K562 (cell line): ENCODE results near the gene TRMT1L. TPM values are rescaled to one million over a fixed set of nuclear protein-coding genes. Genes with fewer than 3 reads are reported as not detected.

Experiments used
- ARID1B ChIP-seq: fragments of 450-650 bp; IDR thresholded peaks from 2 replicates; pipeline ENCODE4 v1.6.1; 2016; ENCODE audit warnings: antibody characterized with exemption, mild to moderate bottlenecking, inconsistent platforms
- C11orf30 ChIP-seq: fragments of 450-650 bp; IDR thresholded peaks from 2 replicates; pipeline ENCODE4 v1.6.1; 2016; ENCODE audit warnings: low read depth, mild to moderate bottlenecking
- CBFA2T3 ChIP-seq: fragments of 450-650 bp; IDR thresholded peaks from 2 replicates; pipeline ENCODE4 v1.6.1; 2017
- FOXP1 ChIP-seq: sonication (generic); formaldehyde crosslinking; IDR thresholded peaks from 2 replicates; pipeline ENCODE4 v1.8.0; 2022; ENCODE audit warnings: mild to moderate bottlenecking, missing genetic modification reagents
- GTF2A2 ChIP-seq: IDR thresholded peaks from 2 replicates; pipeline ENCODE4 v1.6.1; 2016; ENCODE audit warnings: mild to moderate bottlenecking, missing genetic modification characterization, missing compliant biosample characterization
- HNRNPK ChIP-seq: fragments of 200-400 bp; formaldehyde crosslinking; IDR thresholded peaks from one replicate; pipeline ENCODE4 v1.6.1; 2018; ENCODE audit warnings: mild to moderate bottlenecking, low read depth, low read length; ENCODE audit not compliant: poor library complexity, severe bottlenecking
- ILF3 ChIP-seq: fragments of 450-650 bp; IDR thresholded peaks from 2 replicates; pipeline ENCODE4 v1.6.1; 2018; ENCODE audit warnings: antibody characterized with exemption, mild to moderate bottlenecking, moderate library complexity, borderline replicate concordance
- JUND ChIP-seq, 2 experiments: IDR thresholded peaks; 2 replicates in 1 of 2; 3 replicates in 1 of 2; pipeline ENCODE4 v1.6.1; 2011; ENCODE audit warnings: borderline replicate concordance in 2 of 2, low read depth in 2 of 2, low read length in 2 of 2, improper control_type of control experiment in 1 of 2, missing biosample characterization in 1 of 2, missing genetic modification characterization in 1 of 2, missing genetic modification reagents in 1 of 2
- MAFF ChIP-seq: IDR thresholded peaks from 2 replicates; pipeline ENCODE4 v1.6.1; 2012; ENCODE audit warnings: low read length, improper control_type of control experiment
- NCOA1 ChIP-seq: fragments of 450-650 bp; IDR thresholded peaks from 2 replicates; pipeline ENCODE4 v1.6.1; 2016; ENCODE audit warnings: low read depth
- RBM34 ChIP-seq: fragments of 200-400 bp; formaldehyde crosslinking; IDR thresholded peaks from 2 replicates; pipeline ENCODE4 v1.6.1; 2018; ENCODE audit warnings: low read length, borderline replicate concordance; ENCODE audit not compliant: insufficient read depth
- SAFB ChIP-seq: fragments of 200-400 bp; formaldehyde crosslinking; IDR thresholded peaks from 2 replicates; pipeline ENCODE4 v1.6.1; 2017; ENCODE audit warnings: low read depth, low read length, borderline replicate concordance
- SETDB1 ChIP-seq: IDR thresholded peaks from one replicate; pipeline ENCODE4 v1.6.1; 2012; ENCODE audit warnings: low read length, control low read depth, inconsistent platforms
- SRSF3 ChIP-seq: fragments of 200-400 bp; formaldehyde crosslinking; IDR thresholded peaks from 2 replicates; pipeline ENCODE4 v1.6.1; 2016; ENCODE audit warnings: mild to moderate bottlenecking, low read length, moderate library complexity; ENCODE audit not compliant: insufficient read depth
- TEAD4 ChIP-seq, 2 experiments: sonication (generic) in 1 of 2; formaldehyde crosslinking in 1 of 2; IDR thresholded peaks; 2 replicates each; pipeline versions ENCODE4 v1.6.1 to v1.8.0; 2012 to 2022; ENCODE audit warnings: borderline replicate concordance in 1 of 2, inconsistent platforms in 1 of 2, low read length in 1 of 2, mild to moderate bottlenecking in 1 of 2, missing genetic modification reagents in 1 of 2
- ZNF134 ChIP-seq: fragments of 250-450 bp; sonication (Bioruptor Pico); conservative IDR thresholded peaks from 2 replicates; pipeline ENCODE4 v1.4.0; 2020
- ZNF436 ChIP-seq: fragments of 250-450, 450-650 bp; sonication (Bioruptor Pico); formaldehyde crosslinking; IDR thresholded peaks from 2 replicates; pipeline ENCODE4 v1.7.0; 2020; ENCODE audit warnings: mild to moderate bottlenecking
- polyA plus RNA-seq, 8 experiments: library from polyadenylated mRNA; depleted of rRNA in 4 of 8; stranded (reverse) in 5 of 8; unstranded in 3 of 8; fragments of >200 nt; fragmentation: Nextera tagmentation in 2 of 8; fragmentation: Illumina TruSeq in 1 of 8; extraction: Ambion mirVana in 2 of 8; extraction: Trizol in 1 of 8; gene quantifications; 2 replicates each; pipeline versions ENCODE4 v1.2.1 to v1.2.3, GENCODE V29; 2011 to 2014; ENCODE audit warnings: inconsistent platforms in 1 of 8, missing spikeins in 1 of 8
- total RNA-seq, 7 experiments: library from RNA; depleted of rRNA in 6 of 7; stranded (reverse); fragments of >200 nt in 6 of 7; fragmentation: Illumina TruSeq in 2 of 7; extraction: Trizol in 2 of 7; gene quantifications; 2 replicates each; pipeline versions ENCODE4 v1.2.1 to v1.2.3, GENCODE V29; 2011 to 2021; ENCODE audit warnings: low replicate concordance in 1 of 7
- TF ChIP-seq, protein P1 (sequence below): fragments of 250-450 bp; sonication (Bioruptor Pico); IDR thresholded peaks from 2 replicates; pipeline ENCODE4 v1.8.0; 2022; ENCODE audit warnings: inconsistent platforms, mild to moderate bottlenecking, moderate library complexity, borderline replicate concordance
- TF ChIP-seq, protein P2 (sequence below): sonication (generic); formaldehyde crosslinking; IDR thresholded peaks from 2 replicates; pipeline ENCODE4 v1.8.1; 2023; ENCODE audit warnings: mild to moderate bottlenecking, missing genetic modification reagents
- TF ChIP-seq, protein P3 (sequence below): sonication (generic); formaldehyde crosslinking; IDR thresholded peaks from 2 replicates; pipeline ENCODE4 v1.8.1; 2023; ENCODE audit warnings: mild to moderate bottlenecking, missing genetic modification reagents
- TF ChIP-seq, protein P4 (sequence below), 2 experiments: fragments of 450-650 bp; conservative IDR thresholded peaks; 2 replicates each; pipeline ENCODE4 v1.6.1; 2017; ENCODE audit warnings: mild to moderate bottlenecking in 2 of 2, moderate library complexity in 2 of 2

TRMT1L gene
- total and polyA plus RNA-seq, 9 of the 15 experiments (the other 6 are each of a cell fraction or from before 2014, with no cell fraction given): 6.4 to 88.9 (median 32.9) TPM

DNA sequence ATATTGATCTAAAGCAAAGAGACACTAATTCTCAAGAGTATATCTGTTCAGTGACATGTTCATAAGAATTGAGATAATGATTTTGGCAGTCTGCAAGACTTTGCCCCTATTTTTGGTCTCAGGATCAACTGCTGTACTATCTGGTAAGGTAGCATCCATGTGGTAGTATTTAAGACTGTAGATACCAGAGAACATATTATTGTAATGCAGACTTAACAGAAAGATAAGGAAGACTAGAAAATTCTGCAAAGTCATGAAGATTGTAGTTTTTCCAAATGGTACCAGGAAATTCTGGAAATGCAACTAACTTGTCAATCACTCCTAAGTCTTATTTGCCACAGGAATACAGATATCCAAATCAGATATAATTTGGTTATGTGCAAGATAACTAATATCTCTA, 76.3 kb downstream of the TRMT1L start (continued):
- TF ChIP-seq GTF2A2 (tag) (no peak), C11orf30 (peak; percentile 89), HNRNPK (no peak), ILF3 (no peak), FOXP1 (CRISPR knock-in tag) (no peak), NCOA1 (no peak), SRSF3 (no peak), TEAD4 (IDR thresholded peaks at IDR 0.05; ENCODE audit: low read length) (peak; percentile 81), TEAD4 (CRISPR knock-in tag; IDR thresholded peaks at IDR 0.05; ENCODE audit: borderline replicate concordance) (no peak), RBM34 (no peak), ZNF134 (no peak), MAFF (peak; percentile 81), JUND (IDR thresholded peaks at IDR 0.05; ENCODE audit: borderline replicate concordance, low read depth, low read length) (no peak), JUND (tag; IDR thresholded peaks at IDR 0.05; ENCODE audit: borderline replicate concordance, low read depth, low read length) (no peak), SETDB1 (no peak), CBFA2T3 (peak; percentile 85), ARID1B (peak; percentile 68), ZNF436 (CRISPR knock-in tag) (no peak), SAFB (no peak)
- TF ChIP-seq, protein P1, sequence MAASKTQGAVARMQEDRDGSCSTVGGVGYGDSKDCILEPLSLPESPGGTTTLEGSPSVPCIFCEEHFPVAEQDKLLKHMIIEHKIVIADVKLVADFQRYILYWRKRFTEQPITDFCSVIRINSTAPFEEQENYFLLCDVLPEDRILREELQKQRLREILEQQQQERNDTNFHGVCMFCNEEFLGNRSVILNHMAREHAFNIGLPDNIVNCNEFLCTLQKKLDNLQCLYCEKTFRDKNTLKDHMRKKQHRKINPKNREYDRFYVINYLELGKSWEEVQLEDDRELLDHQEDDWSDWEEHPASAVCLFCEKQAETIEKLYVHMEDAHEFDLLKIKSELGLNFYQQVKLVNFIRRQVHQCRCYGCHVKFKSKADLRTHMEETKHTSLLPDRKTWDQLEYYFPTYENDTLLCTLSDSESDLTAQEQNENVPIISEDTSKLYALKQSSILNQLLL (CRISPR knock-in tag): no peak
- TF ChIP-seq, protein P2, sequence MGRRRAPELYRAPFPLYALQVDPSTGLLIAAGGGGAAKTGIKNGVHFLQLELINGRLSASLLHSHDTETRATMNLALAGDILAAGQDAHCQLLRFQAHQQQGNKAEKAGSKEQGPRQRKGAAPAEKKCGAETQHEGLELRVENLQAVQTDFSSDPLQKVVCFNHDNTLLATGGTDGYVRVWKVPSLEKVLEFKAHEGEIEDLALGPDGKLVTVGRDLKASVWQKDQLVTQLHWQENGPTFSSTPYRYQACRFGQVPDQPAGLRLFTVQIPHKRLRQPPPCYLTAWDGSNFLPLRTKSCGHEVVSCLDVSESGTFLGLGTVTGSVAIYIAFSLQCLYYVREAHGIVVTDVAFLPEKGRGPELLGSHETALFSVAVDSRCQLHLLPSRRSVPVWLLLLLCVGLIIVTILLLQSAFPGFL (CRISPR knock-in tag): no peak
- TF ChIP-seq, protein P3, sequence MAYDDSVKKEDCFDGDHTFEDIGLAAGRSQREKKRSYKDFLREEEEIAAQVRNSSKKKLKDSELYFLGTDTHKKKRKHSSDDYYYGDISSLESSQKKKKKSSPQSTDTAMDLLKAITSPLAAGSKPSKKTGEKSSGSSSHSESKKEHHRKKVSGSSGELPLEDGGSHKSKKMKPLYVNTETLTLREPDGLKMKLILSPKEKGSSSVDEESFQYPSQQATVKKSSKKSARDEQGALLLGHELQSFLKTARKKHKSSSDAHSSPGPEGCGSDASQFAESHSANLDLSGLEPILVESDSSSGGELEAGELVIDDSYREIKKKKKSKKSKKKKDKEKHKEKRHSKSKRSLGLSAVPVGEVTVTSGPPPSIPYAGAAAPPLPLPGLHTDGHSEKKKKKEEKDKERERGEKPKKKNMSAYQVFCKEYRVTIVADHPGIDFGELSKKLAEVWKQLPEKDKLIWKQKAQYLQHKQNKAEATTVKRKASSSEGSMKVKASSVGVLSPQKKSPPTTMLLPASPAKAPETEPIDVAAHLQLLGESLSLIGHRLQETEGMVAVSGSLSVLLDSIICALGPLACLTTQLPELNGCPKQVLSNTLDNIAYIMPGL: no peak
- TF ChIP-seq, protein P4, sequence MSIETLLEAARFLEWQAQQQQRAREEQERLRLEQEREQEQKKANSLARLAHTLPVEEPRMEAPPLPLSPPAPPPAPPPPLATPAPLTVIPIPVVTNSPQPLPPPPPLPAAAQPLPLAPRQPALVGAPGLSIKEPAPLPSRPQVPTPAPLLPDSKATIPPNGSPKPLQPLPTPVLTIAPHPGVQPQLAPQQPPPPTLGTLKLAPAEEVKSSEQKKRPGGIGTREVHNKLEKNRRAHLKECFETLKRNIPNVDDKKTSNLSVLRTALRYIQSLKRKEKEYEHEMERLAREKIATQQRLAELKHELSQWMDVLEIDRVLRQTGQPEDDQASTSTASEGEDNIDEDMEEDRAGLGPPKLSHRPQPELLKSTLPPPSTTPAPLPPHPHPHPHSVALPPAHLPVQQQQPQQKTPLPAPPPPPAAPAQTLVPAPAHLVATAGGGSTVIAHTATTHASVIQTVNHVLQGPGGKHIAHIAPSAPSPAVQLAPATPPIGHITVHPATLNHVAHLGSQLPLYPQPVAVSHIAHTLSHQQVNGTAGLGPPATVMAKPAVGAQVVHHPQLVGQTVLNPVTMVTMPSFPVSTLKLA (conservative IDR thresholded peaks at IDR 0.05): 0 out of 4 replicates have a peak, but pooled peaks of 1 of the 2 experiments have one; percentile 22
